Measurements from ENCODE around the gene UBR3.

UBR3 gene

DNA sequence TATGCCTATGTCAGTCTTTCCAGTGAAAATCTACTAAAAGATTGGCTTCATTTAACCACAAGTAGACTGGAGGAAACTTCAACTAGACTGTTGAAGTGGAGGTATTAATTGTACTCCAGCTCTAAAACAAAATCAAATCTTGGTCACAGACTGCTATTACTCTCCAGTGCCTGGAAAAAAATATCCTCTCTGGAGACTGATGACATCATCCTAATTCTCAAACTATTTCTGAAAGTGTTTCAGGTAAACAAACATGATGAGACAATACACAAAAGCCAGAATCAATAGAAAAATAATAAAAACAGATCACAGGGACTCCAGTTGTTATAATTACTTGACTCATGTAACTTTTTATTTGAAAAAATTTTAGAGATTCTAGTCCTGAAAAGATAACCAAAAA, 263.0 kb downstream of the UBR3 start:
- no peaks in the 10 kb centered on the region for H3K9me3 ChIP-seq
- H3K36me3 ChIP-seq: no peaks in the 10 kb centered on the region
- TF ChIP-seq, protein P1, sequence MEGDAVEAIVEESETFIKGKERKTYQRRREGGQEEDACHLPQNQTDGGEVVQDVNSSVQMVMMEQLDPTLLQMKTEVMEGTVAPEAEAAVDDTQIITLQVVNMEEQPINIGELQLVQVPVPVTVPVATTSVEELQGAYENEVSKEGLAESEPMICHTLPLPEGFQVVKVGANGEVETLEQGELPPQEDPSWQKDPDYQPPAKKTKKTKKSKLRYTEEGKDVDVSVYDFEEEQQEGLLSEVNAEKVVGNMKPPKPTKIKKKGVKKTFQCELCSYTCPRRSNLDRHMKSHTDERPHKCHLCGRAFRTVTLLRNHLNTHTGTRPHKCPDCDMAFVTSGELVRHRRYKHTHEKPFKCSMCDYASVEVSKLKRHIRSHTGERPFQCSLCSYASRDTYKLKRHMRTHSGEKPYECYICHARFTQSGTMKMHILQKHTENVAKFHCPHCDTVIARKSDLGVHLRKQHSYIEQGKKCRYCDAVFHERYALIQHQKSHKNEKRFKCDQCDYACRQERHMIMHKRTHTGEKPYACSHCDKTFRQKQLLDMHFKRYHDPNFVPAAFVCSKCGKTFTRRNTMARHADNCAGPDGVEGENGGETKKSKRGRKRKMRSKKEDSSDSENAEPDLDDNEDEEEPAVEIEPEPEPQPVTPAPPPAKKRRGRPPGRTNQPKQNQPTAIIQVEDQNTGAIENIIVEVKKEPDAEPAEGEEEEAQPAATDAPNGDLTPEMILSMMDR (IDR thresholded peaks at IDR 0.05): no peak
- H3K4me1 ChIP-seq (ENCODE audit: control insufficient read depth in 1 of 2, insufficient read depth in 1 of 2, low read depth in 1 of 2, low read length in 1 of 2): no peaks in the 10 kb centered on the region
- no peak overlapping the region for H3K27ac ChIP-seq
- H3K27me3 ChIP-seq: no peaks in the 10 kb centered on the region
- no peak overlapping the region for H3K4me3 ChIP-seq (ENCODE audit: low read depth in 1 of 2, low read length in 1 of 2)

DNA sequence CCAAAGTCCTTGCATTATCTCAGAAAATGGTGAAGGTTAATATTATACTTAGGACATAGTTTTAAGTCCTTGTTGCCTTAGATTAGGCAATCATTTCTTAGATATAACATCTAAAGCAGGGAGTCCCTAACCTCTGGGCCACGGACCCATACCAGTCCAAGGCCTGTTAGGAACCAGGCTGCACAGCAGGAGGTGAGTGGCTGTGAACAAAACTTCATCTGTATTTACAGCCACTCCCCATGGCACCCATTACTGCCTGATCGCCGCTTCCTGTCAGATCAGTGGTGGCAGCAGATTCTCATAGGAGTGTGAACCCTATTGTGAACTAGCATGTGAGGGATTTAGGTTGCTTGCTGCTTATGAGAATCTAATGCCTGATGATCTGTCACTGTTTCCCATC, 264.2 kb downstream of the UBR3 start:
- Histone ChIP-seq H3K4me1 (ENCODE audit: control insufficient read depth in 1 of 2, insufficient read depth in 1 of 2, low read depth in 1 of 2, low read length in 1 of 2) (no peaks in the 10 kb centered on the region), H3K27ac (no peak overlapping the region), H3K9me3 (no peaks in the 10 kb centered on the region), H3K27me3 (no peaks in the 10 kb centered on the region), H3K36me3 (no peaks in the 10 kb centered on the region), H3K4me3 (ENCODE audit: low read depth in 1 of 2, low read length in 1 of 2) (no peak overlapping the region)
- TF ChIP-seq, protein P1 (IDR thresholded peaks at IDR 0.05): no peak

DNA sequence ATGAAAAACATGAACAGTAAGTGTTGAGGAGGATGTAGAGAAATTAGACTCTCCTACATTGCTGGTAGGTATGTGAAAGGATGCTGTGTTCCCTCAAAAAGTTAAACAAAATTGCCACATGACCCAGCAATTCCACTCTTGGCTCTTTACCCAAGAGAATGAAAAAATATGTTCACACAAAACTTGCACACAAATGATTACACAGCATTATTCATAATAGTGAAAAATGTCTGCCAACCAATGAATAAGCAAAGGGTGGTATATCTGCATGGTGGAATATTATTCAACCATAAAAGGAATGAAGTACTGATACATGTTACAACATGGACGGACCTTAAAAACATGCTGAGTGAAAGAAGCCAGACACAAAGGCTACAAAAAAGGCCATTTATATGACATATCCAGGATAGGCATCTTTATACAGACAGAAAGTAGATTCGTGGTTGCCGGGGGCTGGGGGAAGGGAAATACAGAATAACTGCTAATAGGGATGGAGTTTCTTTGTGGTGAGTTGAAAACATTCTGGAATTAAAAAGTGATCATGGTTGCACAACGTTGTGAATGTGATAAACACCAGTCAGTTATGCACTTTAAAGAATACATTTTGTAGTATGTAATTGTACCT, 265.3 kb downstream of the UBR3 start:
- Histone ChIP-seq H3K4me3 (ENCODE audit: low read depth in 1 of 2, low read length in 1 of 2) (no peak overlapping the region), H3K4me1 (ENCODE audit: control insufficient read depth in 1 of 2, insufficient read depth in 1 of 2, low read depth in 1 of 2, low read length in 1 of 2) (no peaks in the 10 kb centered on the region), H3K27ac (no peak overlapping the region), H3K27me3 (no peaks in the 10 kb centered on the region), H3K9me3 (no peaks in the 10 kb centered on the region), H3K36me3 (no peaks in the 10 kb centered on the region)
- TF ChIP-seq, protein P1 (IDR thresholded peaks at IDR 0.05): no peak

DNA sequence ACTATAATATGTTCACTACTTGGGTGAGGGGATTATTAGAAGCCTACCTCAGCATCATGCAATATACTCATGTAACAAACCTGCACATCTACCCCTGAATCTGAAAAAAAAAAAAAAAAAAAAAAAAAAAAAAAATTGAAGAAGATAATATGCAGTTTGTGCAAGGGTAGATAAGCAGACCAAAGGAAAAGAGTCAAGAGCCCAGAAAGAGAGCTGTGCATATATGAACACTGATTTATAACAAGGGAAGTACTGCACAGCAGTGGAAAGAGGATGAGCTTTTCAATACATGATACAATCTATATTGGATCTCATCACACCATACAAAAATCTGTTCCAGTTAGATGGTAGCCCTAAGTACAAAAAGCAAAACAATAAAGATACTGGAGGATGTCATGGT, 268.1 kb downstream of the UBR3 start:
- H3K27ac ChIP-seq: no peak overlapping the region
- H3K9me3 ChIP-seq: no peaks in the 10 kb centered on the region
- no peaks in the 10 kb centered on the region for H3K36me3 ChIP-seq
- no peaks in the 10 kb centered on the region for H3K4me1 ChIP-seq (ENCODE audit: control insufficient read depth in 1 of 2, insufficient read depth in 1 of 2, low read depth in 1 of 2, low read length in 1 of 2)
- H3K27me3 ChIP-seq: no peaks in the 10 kb centered on the region
- H3K4me3 ChIP-seq (ENCODE audit: low read depth in 1 of 2, low read length in 1 of 2): no peak overlapping the region
- TF ChIP-seq, protein P1 (IDR thresholded peaks at IDR 0.05): no peak

DNA sequence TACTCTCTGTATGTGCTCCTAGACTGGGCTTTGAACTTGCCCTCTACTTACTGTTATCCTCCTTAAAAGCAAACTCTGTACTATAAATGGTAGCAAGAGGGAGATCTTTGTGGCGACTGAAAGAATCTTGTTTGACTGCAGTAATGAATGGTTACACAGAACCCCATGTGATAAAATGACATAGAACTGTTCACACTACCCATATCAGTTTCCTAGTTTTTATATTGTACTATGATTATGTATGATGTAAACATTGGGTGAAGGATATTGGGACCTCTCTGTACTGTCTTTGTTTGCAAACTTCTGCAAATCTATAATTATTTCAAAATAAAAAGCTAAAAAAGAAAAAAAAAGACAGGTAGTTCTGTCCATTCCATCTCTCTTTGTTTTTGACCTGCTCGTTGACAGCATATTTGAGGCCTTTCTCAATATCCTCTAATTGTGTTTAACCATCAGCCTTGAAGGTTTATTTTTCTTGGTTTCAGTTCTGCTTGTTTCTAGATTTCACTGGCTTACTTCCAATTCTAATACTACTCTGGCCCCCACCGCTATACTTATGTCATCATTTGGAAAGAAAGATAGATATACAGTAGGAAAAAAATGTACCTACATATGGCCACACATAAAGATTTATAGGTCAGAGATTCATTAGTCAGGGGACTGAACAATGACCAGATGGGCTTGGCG, 271.5 kb downstream of the UBR3 start:
- no peak overlapping the region for H3K4me3 ChIP-seq (ENCODE audit: low read depth in 1 of 2, low read length in 1 of 2)
- TF ChIP-seq, protein P1 (IDR thresholded peaks at IDR 0.05): no peak
- H3K27ac ChIP-seq: no peak overlapping the region
- no peaks in the 10 kb centered on the region for H3K9me3 ChIP-seq
- no peaks in the 10 kb centered on the region for H3K27me3 ChIP-seq
- no peaks in the 10 kb centered on the region for H3K4me1 ChIP-seq (ENCODE audit: control insufficient read depth in 1 of 2, insufficient read depth in 1 of 2, low read depth in 1 of 2, low read length in 1 of 2)
- no peaks in the 10 kb centered on the region for H3K36me3 ChIP-seq

Measured in neutrophil (primary cell).